ENCODE results near the gene NDUFAF8.

GRCh38 chr17:81219476-81220180 is 19.5 kb upstream of the NDUFAF8 start:
- TF ChIP-seq CTCF (IDR thresholded peaks at IDR 0.05; ENCODE audit: low read depth, low read length, poor library complexity, severe bottlenecking): no peak
- TF ChIP-seq EZH2phosphoT487 (IDR thresholded peaks at IDR 0.05; ENCODE audit: borderline replicate concordance, low read length): no peak

All from DOHH2 (cell line).